Transverse colon (tissue), 3 donors: ENCODE measurements around the gene STARD6.

ENCODE experiments used
- CTCF ChIP-seq, 5 experiments: fragments of 200-600 bp in 3 of 5; fragments of 450-650 bp in 2 of 5; sonication (generic) in 3 of 5; IDR thresholded peaks; 1 replicate in 2 of 5; 2 replicates in 3 of 5; pipeline ENCODE4 v1.5.1; 2016 to 2017; ENCODE audit warnings: antibody characterized with exemption in 5 of 5, inconsistent platforms in 3 of 5, mild to moderate bottlenecking in 2 of 5, moderate library complexity in 1 of 5
- POLR2A ChIP-seq: fragments of 450-650 bp; IDR thresholded peaks from one replicate; pipeline ENCODE4 v1.6.1; 2016; ENCODE audit warnings: antibody characterized with exemption, mild to moderate bottlenecking, moderate library complexity

GRCh38 chr18:54378057-54378456 lies 20.4 kb upstream of the STARD6 start:
- TF ChIP-seq CTCF (IDR thresholded peaks at IDR 0.05): no peak
- no peak for TF ChIP-seq POLR2A
